H1 (cell line): ENCODE data around the gene ACOT7.

Experiments
- BRCA1 ChIP-seq: IDR thresholded peaks from 2 replicates; pipeline ENCODE4 v1.6.1; 2012; ENCODE audit warnings: low read depth, low read length, improper control_type of control experiment
- CREB1 ChIP-seq: IDR thresholded peaks from 2 replicates; pipeline ENCODE4 v1.6.1; 2012; ENCODE audit warnings: inconsistent platforms
- CTCF ChIP-seq, 3 experiments: IDR thresholded peaks; 1 replicate in 2 of 3; 2 replicates in 1 of 3; pipeline versions ENCODE4 v1.5.1 to v1.6.1; 2011; ENCODE audit warnings: low read length in 3 of 3, mild to moderate bottlenecking in 3 of 3, inconsistent platforms in 2 of 3, low read depth in 1 of 3, moderate library complexity in 1 of 3; ENCODE audit not compliant: insufficient read depth in 1 of 3; ENCODE audit errors: control extremely low read depth in 1 of 3
- EP300 ChIP-seq, 2 experiments: IDR thresholded peaks; 1 replicate in 1 of 2; 2 replicates in 1 of 2; pipeline ENCODE4 v1.6.1; 2011 to 2012; ENCODE audit warnings: low read depth in 2 of 2, low read length in 2 of 2, mild to moderate bottlenecking in 2 of 2, borderline replicate concordance in 1 of 2, inconsistent platforms in 1 of 2, moderate library complexity in 1 of 2
- JUN ChIP-seq: IDR thresholded peaks from 2 replicates; pipeline ENCODE4 v1.6.1; 2011; ENCODE audit warnings: low read depth, mild to moderate bottlenecking, improper control_type of control experiment, low read length
- KDM1A ChIP-seq: fragments of 200-600, 300-600 bp; sonication (generic); IDR thresholded peaks from 2 replicates; pipeline ENCODE4 v1.7.1; 2016; ENCODE audit warnings: mild to moderate bottlenecking, low read length, borderline replicate concordance
- MAX ChIP-seq: IDR thresholded peaks from 2 replicates; pipeline ENCODE4 v1.6.1; 2012; ENCODE audit warnings: inconsistent platforms
- PHF8 ChIP-seq: fragments of 200-600 bp; sonication (generic); conservative IDR thresholded peaks from 2 replicates; pipeline ENCODE4 v1.7.1; 2012; ENCODE audit warnings: low read depth, mild to moderate bottlenecking, inconsistent platforms, low read length, moderate library complexity
- POLR2A ChIP-seq, 2 experiments: IDR thresholded peaks; 1 replicate in 1 of 2; 2 replicates in 1 of 2; pipeline ENCODE4 v1.6.1; 2011; ENCODE audit warnings: low read depth in 2 of 2, low read length in 2 of 2, mild to moderate bottlenecking in 2 of 2; ENCODE audit errors: control extremely low read depth in 1 of 2
- POLR2AphosphoS5 ChIP-seq: IDR thresholded peaks from 2 replicates; pipeline ENCODE4 v1.6.1; 2011; ENCODE audit warnings: low read depth, low read length
- RAD21 ChIP-seq, 2 experiments: IDR thresholded peaks in 1 of 2; conservative IDR thresholded peaks in 1 of 2; 2 replicates each; pipeline ENCODE4 v1.6.1; 2011; ENCODE audit warnings: low read depth in 2 of 2, low read length in 2 of 2, improper control_type of control experiment in 1 of 2, inconsistent platforms in 1 of 2, mild to moderate bottlenecking in 1 of 2, moderate library complexity in 1 of 2
- SRF ChIP-seq: IDR thresholded peaks from 2 replicates; pipeline ENCODE4 v1.6.1; 2011; ENCODE audit warnings: mild to moderate bottlenecking, low read depth, low read length, moderate library complexity
- TAF1 ChIP-seq: IDR thresholded peaks from 2 replicates; pipeline ENCODE4 v1.6.1; 2011; ENCODE audit warnings: mild to moderate bottlenecking, low read depth, low read length

- TF ChIP-seq CTCF (IDR thresholded peaks at IDR 0.05; ENCODE audit: control extremely low read depth in 1 of 3, insufficient read depth in 1 of 3, low read depth in 1 of 3, low read length in 3 of 3) (no peak), MAX (no peak), TAF1 (no peak), KDM1A (no peak), EP300 (IDR thresholded peaks at IDR 0.05; ENCODE audit: borderline replicate concordance in 1 of 2, low read depth in 2 of 2, low read length in 2 of 2) (no peak), RAD21 (IDR thresholded peaks at IDR 0.05 in 1 of 2, conservative IDR thresholded peaks at IDR 0.05 in 1 of 2; ENCODE audit: low read depth in 2 of 2, low read length in 2 of 2) (no peak), CREB1 (no peak), POLR2AphosphoS5 (no peak), SRF (no peak), BRCA1 (no peak), PHF8 (no peak), JUN (no peak), POLR2A (IDR thresholded peaks at IDR 0.05; ENCODE audit: control extremely low read depth in 1 of 2, low read depth in 2 of 2, low read length in 2 of 2) (no peak)
Observed at GRCh38 chr1:6409733-6410132, 16.2 kb upstream of the ACOT7 start.
